HG03378 (cell line): ENCODE results near the gene DNAH14.
"Not testable (repeated sequence)": the region's sequence is repeated elsewhere in the genome, so short reads cannot be mapped to it uniquely, and the experiment has no call there.

Experiments used
- ATAC-seq: cut with Tn5 transposase; IDR thresholded peaks from one replicate; pipeline ENCODE4 v1.9.1; 2021; ENCODE audit warnings: mild to moderate bottlenecking, moderate library complexity; ENCODE audit not compliant: unreplicated experiment

The DNAH14 gene

GRCh38 chr1:225335098-225335778 is 405.8 kb downstream of the DNAH14 start:
- not testable (repeated sequence) for ATAC-seq

DNA sequence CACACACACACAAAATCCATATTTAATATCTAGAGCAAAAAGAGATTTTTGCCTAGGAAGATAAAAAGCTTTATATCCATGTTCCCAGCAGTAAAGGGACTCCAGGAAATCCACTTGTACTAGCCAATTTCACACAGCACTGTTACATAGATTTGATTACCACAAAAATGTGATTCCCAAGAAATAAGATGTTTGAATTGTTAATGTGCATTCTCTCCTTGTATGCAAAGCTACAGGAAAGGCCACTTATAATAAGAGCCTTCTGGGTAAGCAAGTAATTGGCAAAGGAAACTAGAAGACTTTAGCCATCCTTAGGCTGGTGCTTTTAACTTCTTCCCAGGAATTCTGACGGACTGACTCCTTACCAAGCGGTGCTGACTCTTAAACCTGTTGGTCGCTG is 409.1 kb downstream of the DNAH14 start:
- no peak for ATAC-seq

- ATAC-seq, result no peak
Observed at GRCh38 chr1:225341642-225342041, 412.2 kb downstream of the DNAH14 start.

DNA sequence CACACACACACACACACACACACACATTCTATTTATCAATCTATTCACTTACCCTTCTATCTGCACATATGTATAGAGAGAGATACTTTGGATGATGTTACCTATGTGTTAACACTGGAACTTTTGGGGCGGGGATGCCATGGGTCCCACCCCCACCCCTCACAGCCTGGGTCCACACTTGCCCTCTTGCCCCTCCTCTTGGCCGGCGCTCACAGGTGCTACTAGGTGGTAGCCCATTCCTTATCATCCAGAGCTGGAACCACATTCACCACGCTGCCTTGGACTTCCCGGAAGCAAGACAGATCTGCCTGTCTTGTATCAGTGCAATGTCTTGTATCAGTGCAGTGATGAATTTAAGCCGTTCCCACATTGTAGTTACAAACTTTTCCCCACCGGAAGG is 413.2 kb downstream of the DNAH14 start:
- no peak for ATAC-seq

DNA sequence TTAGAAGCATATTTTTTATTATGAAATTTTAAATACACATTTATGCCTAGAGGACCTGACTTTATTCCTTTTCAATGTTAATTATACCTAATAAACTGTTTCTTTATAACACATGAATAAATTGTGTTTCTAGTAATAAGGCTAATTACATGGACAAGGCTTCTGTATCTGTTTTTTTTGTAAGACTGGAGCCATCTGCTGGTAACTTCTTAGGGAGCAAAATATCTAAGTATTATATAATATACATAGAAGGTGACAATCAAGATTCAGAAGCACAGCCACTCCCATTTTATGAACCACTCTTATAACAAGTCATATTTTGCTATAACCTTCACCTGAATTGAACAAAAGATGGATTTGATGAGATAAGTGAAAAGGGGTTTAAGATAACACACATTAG is 414.1 kb downstream of the DNAH14 start:
- no peak for ATAC-seq

DNA sequence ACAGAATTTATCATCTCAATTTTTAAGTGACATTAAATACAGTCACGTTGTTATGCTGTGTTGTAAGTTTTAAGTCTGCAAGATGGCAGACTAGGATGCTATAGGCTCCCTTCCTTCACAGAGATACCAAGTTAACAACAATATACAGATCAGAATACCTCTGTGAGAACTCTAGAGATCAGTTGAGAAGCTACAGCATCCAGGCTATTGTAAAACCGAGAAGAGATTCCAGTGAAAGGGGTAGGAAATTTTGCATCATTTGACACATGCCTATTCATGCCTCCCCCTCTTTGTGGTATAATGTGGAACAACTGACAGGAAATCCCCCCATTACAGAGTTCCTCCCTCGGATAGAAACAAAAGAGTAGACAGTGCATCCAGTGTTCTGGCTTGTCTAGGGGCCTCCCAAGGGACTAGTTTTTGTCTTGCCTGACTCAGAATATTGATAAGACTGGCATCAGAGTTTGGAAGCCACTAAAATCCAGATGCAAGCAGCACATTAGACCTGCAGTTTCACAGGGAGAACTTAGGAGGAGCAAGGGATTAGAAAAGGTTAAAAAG is 417.7 kb downstream of the DNAH14 start:
- ATAC-seq, result peak; percentile 45

DNA sequence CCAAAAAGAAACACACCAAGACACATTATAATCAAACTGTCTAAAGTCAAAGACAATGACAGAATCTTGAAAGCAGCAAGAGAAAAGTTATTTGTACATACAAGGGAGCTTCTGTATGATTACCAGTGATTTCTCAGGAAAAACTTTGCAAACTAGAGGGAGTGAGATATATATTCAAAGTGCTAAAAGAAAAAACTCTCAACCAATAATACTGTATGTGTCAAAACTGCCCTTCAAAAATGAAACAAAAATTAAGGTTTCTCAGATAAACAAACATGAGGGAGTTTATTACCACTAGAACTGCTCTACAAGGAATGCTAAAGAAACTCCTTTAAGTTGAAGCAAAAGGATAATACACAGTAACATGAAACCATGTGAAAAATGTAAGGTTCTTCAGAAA is 418.9 kb downstream of the DNAH14 start:
- no peak for ATAC-seq

- no peak for ATAC-seq
Observed at GRCh38 chr1:225349826-225350225, 420.4 kb downstream of the DNAH14 start.

DNA sequence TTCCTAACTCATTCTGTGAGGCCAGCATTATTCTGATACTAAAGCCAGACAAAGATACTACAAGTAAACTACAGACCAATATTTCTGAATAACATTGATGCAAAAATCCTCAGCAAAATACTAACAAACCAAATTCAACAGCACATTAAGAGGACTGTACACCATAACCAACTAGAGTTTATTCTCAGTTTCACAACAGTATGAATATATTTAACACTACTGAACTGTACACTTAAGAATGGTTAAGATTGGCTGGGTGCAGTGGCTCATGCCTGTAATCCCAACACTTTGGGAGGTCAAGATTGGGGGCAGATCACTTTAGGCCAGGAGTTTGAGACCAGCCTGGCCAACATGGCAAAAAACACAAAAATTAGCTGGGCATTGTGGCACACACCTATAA is 421.4 kb downstream of the DNAH14 start:
- ATAC-seq, result no peak

GRCh38 chr1:225354906-225355305 is 425.4 kb downstream of the DNAH14 start:
- no peak for ATAC-seq

DNA sequence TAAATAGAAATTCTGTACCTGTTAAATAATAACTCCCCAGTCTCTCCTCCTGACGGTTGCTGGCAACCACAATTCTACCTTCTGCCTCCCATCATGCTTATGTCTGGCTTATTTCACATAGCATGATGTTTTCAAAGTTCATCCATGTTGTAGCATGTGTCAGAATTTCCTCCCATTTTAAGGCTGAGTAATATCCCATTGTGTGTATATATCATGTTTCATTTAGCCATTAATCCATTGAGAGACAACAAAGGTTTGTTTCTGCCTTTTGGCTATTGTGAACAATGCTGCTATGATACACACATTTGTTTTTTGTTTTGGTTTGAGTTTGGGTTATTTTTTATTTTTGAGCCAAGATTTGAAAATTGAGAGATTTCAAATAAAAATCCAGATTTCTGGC is 426.4 kb downstream of the DNAH14 start:
- ATAC-seq, result no peak

DNA sequence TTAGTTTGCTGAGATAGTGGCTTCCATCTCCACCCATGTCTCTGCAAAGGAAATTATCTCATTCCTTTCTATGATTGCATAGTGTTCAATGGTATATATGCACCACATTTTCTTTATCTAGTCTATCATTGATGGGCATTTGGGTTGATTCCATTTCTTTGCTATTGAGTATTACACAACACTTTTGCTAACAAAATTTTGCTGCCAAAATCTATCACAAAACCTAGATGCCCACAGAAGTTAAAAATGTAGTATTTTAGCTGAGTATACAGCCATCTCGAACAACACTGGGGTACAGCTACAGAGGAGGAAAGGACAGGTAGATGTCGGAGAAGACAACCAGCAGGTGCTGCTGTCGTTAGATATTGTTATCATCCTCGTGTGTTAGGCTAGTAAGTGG is 430.6 kb downstream of the DNAH14 start:
- ATAC-seq, result no peak

DNA sequence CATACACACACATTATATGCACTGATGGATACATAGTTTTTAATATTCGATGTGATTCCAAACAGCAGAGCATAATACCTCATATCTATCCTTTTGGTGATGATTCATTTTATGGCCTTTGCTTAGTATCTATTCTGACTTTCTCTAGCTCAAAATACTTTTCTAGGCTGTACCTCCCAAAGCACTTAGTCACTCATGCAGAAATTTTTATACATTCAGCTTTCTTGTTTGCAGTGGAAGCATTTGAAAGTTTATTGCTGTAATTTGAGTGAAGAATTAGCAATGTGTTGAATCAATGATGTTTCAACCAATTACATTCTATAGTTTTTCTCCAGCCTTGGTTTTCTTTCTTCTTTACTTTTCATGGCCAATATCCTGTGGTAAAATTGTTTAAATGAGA is 431.7 kb downstream of the DNAH14 start:
- ATAC-seq, result no peak

DNA sequence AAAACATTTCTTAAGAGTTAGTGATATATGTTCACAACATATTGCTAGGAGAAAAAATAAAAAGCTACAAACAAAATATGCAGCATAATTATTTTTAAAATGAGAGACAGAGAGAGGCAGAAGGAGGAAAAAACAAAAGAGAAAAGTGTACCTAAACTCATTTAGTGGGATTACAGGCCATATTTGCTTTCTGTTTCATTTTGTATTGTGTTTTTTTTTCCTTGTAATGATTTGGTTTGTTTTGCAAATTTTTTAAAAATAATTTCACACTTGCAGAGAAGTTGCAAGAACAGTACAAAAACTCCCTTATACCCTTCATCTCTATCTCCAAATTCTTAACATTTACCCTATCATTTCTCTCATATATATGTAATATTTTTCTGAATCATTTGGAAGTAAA is 433.3 kb downstream of the DNAH14 start:
- no peak for ATAC-seq

GRCh38 chr1:225364439-225364838 is 435.0 kb downstream of the DNAH14 start:
- no peak for ATAC-seq

DNA sequence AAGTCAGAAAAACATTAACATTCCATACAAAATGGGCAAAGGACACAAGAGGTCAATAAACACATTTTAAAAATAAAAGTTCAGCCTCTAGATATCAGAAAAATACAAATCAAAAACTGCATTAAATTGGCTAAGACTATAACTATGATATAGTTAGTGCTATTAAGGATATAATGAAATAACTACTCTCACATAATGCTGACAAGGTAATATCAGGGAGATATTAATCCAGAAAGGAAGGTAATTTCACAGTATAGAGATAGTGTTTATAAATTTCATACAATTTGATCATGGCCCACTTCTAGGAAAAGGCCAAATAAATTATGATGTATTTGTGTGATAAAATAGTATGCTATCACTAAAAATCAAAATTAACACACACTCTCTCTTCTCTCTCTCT is 436.5 kb downstream of the DNAH14 start:
- ATAC-seq, result no peak

GRCh38 chr1:225366552-225366951 is 437.1 kb downstream of the DNAH14 start:
- ATAC-seq, result no peak

DNA sequence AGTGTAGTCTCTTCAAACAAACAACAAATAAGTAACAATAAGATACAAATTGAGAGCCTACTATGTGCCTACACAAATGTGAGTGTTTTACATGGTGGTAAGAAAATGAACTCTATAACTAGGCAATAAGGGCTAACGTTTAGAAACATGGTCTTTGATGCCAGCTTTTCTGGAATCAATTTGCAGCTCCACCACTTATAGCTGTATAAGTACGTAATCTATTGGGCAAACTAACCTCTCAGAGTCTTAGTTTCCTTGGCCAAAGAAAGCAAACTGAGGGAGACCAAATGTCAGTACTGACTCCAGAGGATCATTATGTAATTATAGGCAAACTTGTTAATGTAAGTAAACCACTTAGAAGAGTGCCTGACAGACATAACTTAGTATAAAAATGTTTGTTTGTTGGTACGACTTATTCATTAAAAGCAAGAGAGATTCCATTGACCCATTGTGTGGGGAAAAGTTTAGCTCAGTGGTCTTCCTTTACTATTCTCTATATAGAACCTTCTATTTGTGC is 438.6 kb downstream of the DNAH14 start:
- no peak for ATAC-seq

- ATAC-seq, result no peak
Observed at GRCh38 chr1:225371366-225372010, 442.0 kb downstream of the DNAH14 start.

- no peak for ATAC-seq
Observed at GRCh38 chr1:225373155-225373554, 443.7 kb downstream of the DNAH14 start.

GRCh38 chr1:225374996-225375395 is 445.5 kb downstream of the DNAH14 start:
- ATAC-seq, result no peak

- ATAC-seq, result no peak
Observed at GRCh38 chr1:225378880-225379279, 449.4 kb downstream of the DNAH14 start.
